K562 (cell line): ENCODE data around the gene C4orf36. TPM values are rescaled to one million over a fixed set of nuclear protein-coding genes. Genes with fewer than 3 reads are reported as not detected.

ENCODE experiments used
- CBX1 ChIP-seq: sonication (generic); IDR thresholded peaks from 2 replicates; pipeline ENCODE4 v1.6.1; 2016; ENCODE audit warnings: antibody characterized with exemption, low read depth, mild to moderate bottlenecking
- CCAR2 ChIP-seq: fragments of 200-400 bp; formaldehyde crosslinking; IDR thresholded peaks from 2 replicates; pipeline ENCODE4 v1.6.1; 2017; ENCODE audit warnings: mild to moderate bottlenecking, low read depth, low read length
- CXXC5 ChIP-seq: fragments of 250-450 bp; sonication (Bioruptor Pico); IDR thresholded peaks from 2 replicates; pipeline ENCODE4 v1.8.0; 2022; ENCODE audit warnings: inconsistent platforms, mild to moderate bottlenecking, moderate library complexity
- ESRRB ChIP-seq: fragments of 250-450 bp; sonication (Bioruptor Pico); IDR thresholded peaks from 2 replicates; pipeline ENCODE4 v1.5.0; 2020; ENCODE audit warnings: mild to moderate bottlenecking, moderate library complexity, borderline replicate concordance
- GTF3C2 ChIP-seq: IDR thresholded peaks from 3 replicates; pipeline ENCODE4 v1.6.1; 2011; ENCODE audit warnings: borderline replicate concordance, mild to moderate bottlenecking, moderate library complexity; ENCODE audit not compliant: insufficient read length; ENCODE audit errors: extremely low read depth
- HEY1 ChIP-seq: fragments of 250-450 bp; sonication (Bioruptor Pico); IDR thresholded peaks from 2 replicates; pipeline ENCODE4 v1.5.0; 2020; ENCODE audit warnings: mild to moderate bottlenecking, moderate library complexity, borderline replicate concordance
- HOMEZ ChIP-seq: fragments of 250-450 bp; sonication (Bioruptor Pico); IDR thresholded peaks from 2 replicates; pipeline ENCODE4 v1.4.0; 2020; ENCODE audit warnings: mild to moderate bottlenecking, moderate library complexity
- ILF3 ChIP-seq: fragments of 450-650 bp; IDR thresholded peaks from 2 replicates; pipeline ENCODE4 v1.6.1; 2018; ENCODE audit warnings: antibody characterized with exemption, mild to moderate bottlenecking, moderate library complexity, borderline replicate concordance
- KLF13 ChIP-seq: fragments of 450-650 bp; IDR thresholded peaks from 2 replicates; pipeline ENCODE4 v1.6.1; 2016; ENCODE audit warnings: missing genetic modification characterization, low read depth, mild to moderate bottlenecking, missing compliant biosample characterization, moderate library complexity, borderline replicate concordance
- KLF16 ChIP-seq: IDR thresholded peaks from 2 replicates; pipeline ENCODE4 v1.6.1; 2016; ENCODE audit warnings: antibody characterized with exemption
- LEF1 ChIP-seq: fragments of 450-650 bp; IDR thresholded peaks from 2 replicates; pipeline ENCODE4 v1.6.1; 2016; ENCODE audit warnings: mild to moderate bottlenecking
- MECOM ChIP-seq: fragments of 250-450 bp; sonication (Bioruptor Pico); IDR thresholded peaks from 2 replicates; pipeline ENCODE4 v1.8.0; 2022; ENCODE audit warnings: inconsistent platforms
- PTBP1 ChIP-seq: fragments of 200-400 bp; formaldehyde crosslinking; IDR thresholded peaks from 2 replicates; pipeline ENCODE4 v1.6.1; 2017; ENCODE audit warnings: low read depth, low read length
- RBM39 ChIP-seq: fragments of 200-400 bp; formaldehyde crosslinking; optimal IDR thresholded peaks from 2 replicates; pipeline ENCODE3; 2018; ENCODE audit warnings: low read depth, low read length
- SNRNP70 ChIP-seq: fragments of 200-400 bp; formaldehyde crosslinking; optimal IDR thresholded peaks from 2 replicates; pipeline ENCODE3; 2017; ENCODE audit warnings: low read depth, low read length
- TSC22D4 ChIP-seq: fragments of 450-650 bp; IDR thresholded peaks from 2 replicates; pipeline ENCODE4 v1.6.1; 2016; ENCODE audit warnings: missing genetic modification characterization, missing biosample characterization, control low read depth
- ZBTB8A ChIP-seq: fragments of 450-650 bp; IDR thresholded peaks from 2 replicates; pipeline ENCODE4 v1.6.1; 2018; ENCODE audit warnings: mild to moderate bottlenecking, moderate library complexity; ENCODE audit not compliant: partially characterized antibody
- ZNF124 ChIP-seq: sonication (generic); formaldehyde crosslinking; IDR thresholded peaks from 2 replicates; pipeline ENCODE4 v1.8.1; 2022; ENCODE audit warnings: missing genetic modification reagents
- ZNF175 ChIP-seq: fragments of 200-800 bp; sonication (Bioruptor generic); IDR thresholded peaks from 2 replicates; pipeline ENCODE4 v1.6.1; 2016; ENCODE audit warnings: low read depth, mild to moderate bottlenecking, missing genetic modification characterization, missing compliant biosample characterization
- ZNF24 ChIP-seq: fragments of 450-650 bp; IDR thresholded peaks from 2 replicates; pipeline ENCODE4 v1.6.1; 2016
- ZNF263 ChIP-seq: sonication (generic); formaldehyde crosslinking; IDR thresholded peaks from 2 replicates; pipeline ENCODE4 v1.8.0; 2022; ENCODE audit warnings: mild to moderate bottlenecking, missing genetic modification reagents, borderline replicate concordance
- ZNF408 ChIP-seq: fragments of 250-450 bp; sonication (Bioruptor Pico); IDR thresholded peaks from 2 replicates; pipeline ENCODE4 v1.4.0; 2020; ENCODE audit warnings: low read depth, mild to moderate bottlenecking, moderate library complexity
- polyA plus RNA-seq, 8 experiments: library from polyadenylated mRNA; depleted of rRNA in 4 of 8; stranded (reverse) in 5 of 8; unstranded in 3 of 8; fragments of >200 nt; fragmentation: Nextera tagmentation in 2 of 8; fragmentation: Illumina TruSeq in 1 of 8; extraction: Ambion mirVana in 2 of 8; extraction: Trizol in 1 of 8; gene quantifications; 2 replicates each; pipeline versions ENCODE4 v1.2.1 to v1.2.3, GENCODE V29; 2011 to 2014; ENCODE audit warnings: inconsistent platforms in 1 of 8, missing spikeins in 1 of 8
- total RNA-seq, 7 experiments: library from RNA; depleted of rRNA in 6 of 7; stranded (reverse); fragments of >200 nt in 6 of 7; fragmentation: Illumina TruSeq in 2 of 7; extraction: Trizol in 2 of 7; gene quantifications; 2 replicates each; pipeline versions ENCODE4 v1.2.1 to v1.2.3, GENCODE V29; 2011 to 2021; ENCODE audit warnings: low replicate concordance in 1 of 7
- TF ChIP-seq, protein P1 (sequence below), 2 experiments: fragments of 200-800 bp in 1 of 2; sonication (Bioruptor generic) in 1 of 2; sonication (generic) in 1 of 2; formaldehyde crosslinking in 1 of 2; IDR thresholded peaks in 1 of 2; conservative IDR thresholded peaks in 1 of 2; 2 replicates each; pipeline versions ENCODE4 v1.5.0 to v1.6.1; 2016 to 2020; ENCODE audit warnings: missing compliant biosample characterization in 1 of 2, missing genetic modification characterization in 1 of 2, missing genetic modification reagents in 1 of 2
- TF ChIP-seq, protein P2 (sequence below), 2 experiments: fragments of 450-650 bp in 1 of 2; sonication (generic) in 1 of 2; formaldehyde crosslinking; conservative IDR thresholded peaks; 2 replicates each; pipeline versions ENCODE4 v1.4.0 to v1.8.1; 2020 to 2022; ENCODE audit warnings: mild to moderate bottlenecking in 1 of 2, missing genetic modification reagents in 1 of 2

Gene C4orf36
- total and polyA plus RNA-seq, 9 of the 15 experiments (the other 6 are each of a cell fraction or from before 2014, with no cell fraction given), result 0.14 to 0.45 (median 0.20) TPM; not detected in 5

DNA sequence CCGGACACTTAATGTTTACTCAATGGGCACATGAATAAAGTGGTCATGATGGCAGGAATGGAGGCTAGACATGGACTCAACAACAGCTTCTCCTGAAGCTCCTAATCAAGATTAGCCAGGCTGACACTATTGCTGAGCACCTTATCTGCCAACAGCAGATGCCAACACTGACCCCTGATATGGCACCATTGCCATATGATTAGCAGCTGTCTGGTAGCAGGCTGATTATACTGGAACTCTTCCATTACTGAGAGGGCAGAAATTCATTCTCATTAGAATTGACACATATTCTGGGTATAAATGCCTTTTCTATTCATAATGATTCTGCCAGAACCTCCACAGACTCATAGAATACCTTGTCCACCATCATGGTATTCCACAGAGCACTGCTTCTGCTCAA is 24.2 kb upstream of the C4orf36 start (continued):
- TF ChIP-seq, protein P1, sequence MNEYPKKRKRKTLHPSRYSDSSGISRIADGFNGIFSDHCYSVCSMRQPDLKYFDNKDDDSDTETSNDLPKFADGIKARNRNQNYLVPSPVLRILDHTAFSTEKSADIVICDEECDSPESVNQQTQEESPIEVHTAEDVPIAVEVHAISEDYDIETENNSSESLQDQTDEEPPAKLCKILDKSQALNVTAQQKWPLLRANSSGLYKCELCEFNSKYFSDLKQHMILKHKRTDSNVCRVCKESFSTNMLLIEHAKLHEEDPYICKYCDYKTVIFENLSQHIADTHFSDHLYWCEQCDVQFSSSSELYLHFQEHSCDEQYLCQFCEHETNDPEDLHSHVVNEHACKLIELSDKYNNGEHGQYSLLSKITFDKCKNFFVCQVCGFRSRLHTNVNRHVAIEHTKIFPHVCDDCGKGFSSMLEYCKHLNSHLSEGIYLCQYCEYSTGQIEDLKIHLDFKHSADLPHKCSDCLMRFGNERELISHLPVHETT (CRISPR knock-in tag; conservative IDR thresholded peaks at IDR 0.05 in 1 of 2, IDR thresholded peaks at IDR 0.05 in 1 of 2), result peak in 1 of 2 experiments; percentile 62; a peak in 2 of 4 replicates
- no peak for TF ChIP-seq RBM39
- no peak for TF ChIP-seq ZNF175 (CRISPR knock-in tag)
- no peak for TF ChIP-seq HEY1 (CRISPR knock-in tag)
- no peak for TF ChIP-seq CXXC5 (CRISPR knock-in tag)
- TF ChIP-seq ZNF408 (CRISPR knock-in tag), result no peak
- TF ChIP-seq CCAR2, result no peak
- TF ChIP-seq KLF13 (tag), result no peak
- no peak for TF ChIP-seq PTBP1
- TF ChIP-seq, protein P2, sequence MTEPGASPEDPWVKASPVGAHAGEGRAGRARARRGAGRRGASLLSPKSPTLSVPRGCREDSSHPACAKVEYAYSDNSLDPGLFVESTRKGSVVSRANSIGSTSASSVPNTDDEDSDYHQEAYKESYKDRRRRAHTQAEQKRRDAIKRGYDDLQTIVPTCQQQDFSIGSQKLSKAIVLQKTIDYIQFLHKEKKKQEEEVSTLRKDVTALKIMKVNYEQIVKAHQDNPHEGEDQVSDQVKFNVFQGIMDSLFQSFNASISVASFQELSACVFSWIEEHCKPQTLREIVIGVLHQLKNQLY (CRISPR knock-in tag; conservative IDR thresholded peaks at IDR 0.05), result no peak
- peak; percentile 87 for TF ChIP-seq KLF16
- no peak for TF ChIP-seq LEF1
- no peak for TF ChIP-seq TSC22D4
- TF ChIP-seq ZNF24, result no peak
- no peak for TF ChIP-seq MECOM (CRISPR knock-in tag)
- no peak for TF ChIP-seq ILF3
- no peak for TF ChIP-seq ESRRB
- TF ChIP-seq ZBTB8A, result no peak
- TF ChIP-seq GTF3C2, result no peak
- no peak for TF ChIP-seq ZNF124 (CRISPR knock-in tag)
- no peak for TF ChIP-seq ZNF263 (CRISPR knock-in tag)
- no peak for TF ChIP-seq CBX1
- no peak for TF ChIP-seq SNRNP70
- no peak for TF ChIP-seq HOMEZ (CRISPR knock-in tag)
